ENCODE results near the gene TRIM46. TPM values are rescaled to one million over a fixed set of nuclear protein-coding genes. Genes with fewer than 3 reads are reported as not detected.

The TRIM46 gene
- total and polyA plus RNA-seq, 2 of the 13 experiments (the other 11 are each of a cell fraction or from before 2014, with no cell fraction given): 0.04 to 0.09 TPM

GRCh38 chr1:155167166-155168104, 6.2 kb upstream of the TRIM46 start (continued):
- TF ChIP-seq ZFP91 (CRISPR knock-in tag; IDR thresholded peaks at IDR 0.05; ENCODE audit: borderline replicate concordance) (peak; percentile 51; the same call in 1 of the 2 replicates), GATAD1 (CRISPR knock-in tag; IDR thresholded peaks at IDR 0.05) (peak; percentile 55; the same call in 1 of the 2 replicates), SP2 (CRISPR knock-in tag; IDR thresholded peaks at IDR 0.05) (no peak), ZNF329 (CRISPR knock-in tag; IDR thresholded peaks at IDR 0.05; ENCODE audit: low read depth) (no peak), ZNF713 (CRISPR knock-in tag; IDR thresholded peaks at IDR 0.05) (peak; percentile 11; the same call in 1 of the 2 replicates), AHDC1 (CRISPR knock-in tag; IDR thresholded peaks at IDR 0.05; ENCODE audit: borderline replicate concordance) (no peak), U2AF2 (IDR thresholded peaks at IDR 0.05; ENCODE audit: low read depth, low read length) (no peak), ZNF687 (CRISPR knock-in tag; IDR thresholded peaks at IDR 0.05) (peak; percentile 52; the same call in 1 of the 2 replicates), ZNF142 (CRISPR knock-in tag; IDR thresholded peaks at IDR 0.05) (no peak)
